Body of pancreas (tissue), 4 donors: ENCODE measurements around the gene STX16. TPM values are rescaled to one million over a fixed set of nuclear protein-coding genes. Genes with fewer than 3 reads are reported as not detected.

Experiments
- ATAC-seq: fragments of 150-250 bp; one replicate; pipeline ENCODE4 v1.9.1; 2016
- DNase-seq, 4 donors: peaks; one replicate each; pipeline ENCODE4 v3.0.0-alpha.2; 2019
- H3K27ac ChIP-seq, 4 donors: fragments of 200-600 bp; sonication (generic); 1 replicate in 3 of 4; 2 replicates in 1 of 4; pipeline versions ENCODE4 v1.5.1 to v1.6.1; 2016 to 2019; ENCODE audit warnings: mild to moderate bottlenecking in 1 of 4, mixed read lengths in 1 of 4, moderate library complexity in 1 of 4
- H3K27me3 ChIP-seq, 2 donors: fragments of 200-600 bp; sonication (generic); one replicate each; pipeline ENCODE4 v1.6.0; 2016; ENCODE audit warnings: mild to moderate bottlenecking in 1 of 2
- H3K36me3 ChIP-seq, 2 donors: fragments of 200-600 bp; sonication (generic); replicated peaks in 1 of 2; 2 replicates each; pipeline ENCODE4 v1.5.1; 2016; ENCODE audit warnings: low read depth in 2 of 2; ENCODE audit not compliant: insufficient read depth in 1 of 2
- H3K4me1 ChIP-seq: fragments of 200-600 bp; sonication (generic); one replicate; pipeline ENCODE4 v1.6.0; 2016
- H3K4me3 ChIP-seq, 2 donors: fragments of 200-600 bp; sonication (generic); 1 replicate in 1 of 2; 2 replicates in 1 of 2; pipeline ENCODE4 v1.5.1; 2016 to 2019
- H3K9me3 ChIP-seq, 3 donors: fragments of 200-600 bp; sonication (generic); 1 replicate in 2 of 3; 2 replicates in 1 of 3; pipeline ENCODE4 v1.5.1; 2016
- CTCF ChIP-seq, 7 experiments: fragments of 450-650 bp in 4 of 7; fragments of 200-600 bp in 3 of 7; sonication (generic) in 3 of 7; IDR thresholded peaks; one replicate each; pipeline ENCODE4 v1.5.1; 2016 to 2019; ENCODE audit warnings: antibody characterized with exemption in 7 of 7
- POLR2A ChIP-seq, 3 donors: fragments of 450-650 bp; IDR thresholded peaks; one replicate each; pipeline ENCODE4 v1.6.1; 2016; ENCODE audit warnings: antibody characterized with exemption in 3 of 3, mild to moderate bottlenecking in 2 of 3
- WGBS, 2 donors: methylation state at CpG; one replicate each; pipeline ENCODE4 v1.1.5; 2017; 5-methylcytosine and 5-hydroxymethylcytosine counted together
- intact Hi-C: fragments of 100-400 bp; cut with DNase I; formaldehyde crosslinking; loops from one replicate; pipeline ENCODE4 v1.15.1; 2023
- total RNA-seq, 2 donors: library from RNA; depleted of rRNA; stranded (reverse); fragments of >200 nt; gene quantifications; one replicate each; pipeline ENCODE4 v1.1.0, GENCODE V29; 2016

Gene STX16
- total RNA-seq, 2 donors from 2014 or later, result 55.0 to 69.5 TPM

DNA sequence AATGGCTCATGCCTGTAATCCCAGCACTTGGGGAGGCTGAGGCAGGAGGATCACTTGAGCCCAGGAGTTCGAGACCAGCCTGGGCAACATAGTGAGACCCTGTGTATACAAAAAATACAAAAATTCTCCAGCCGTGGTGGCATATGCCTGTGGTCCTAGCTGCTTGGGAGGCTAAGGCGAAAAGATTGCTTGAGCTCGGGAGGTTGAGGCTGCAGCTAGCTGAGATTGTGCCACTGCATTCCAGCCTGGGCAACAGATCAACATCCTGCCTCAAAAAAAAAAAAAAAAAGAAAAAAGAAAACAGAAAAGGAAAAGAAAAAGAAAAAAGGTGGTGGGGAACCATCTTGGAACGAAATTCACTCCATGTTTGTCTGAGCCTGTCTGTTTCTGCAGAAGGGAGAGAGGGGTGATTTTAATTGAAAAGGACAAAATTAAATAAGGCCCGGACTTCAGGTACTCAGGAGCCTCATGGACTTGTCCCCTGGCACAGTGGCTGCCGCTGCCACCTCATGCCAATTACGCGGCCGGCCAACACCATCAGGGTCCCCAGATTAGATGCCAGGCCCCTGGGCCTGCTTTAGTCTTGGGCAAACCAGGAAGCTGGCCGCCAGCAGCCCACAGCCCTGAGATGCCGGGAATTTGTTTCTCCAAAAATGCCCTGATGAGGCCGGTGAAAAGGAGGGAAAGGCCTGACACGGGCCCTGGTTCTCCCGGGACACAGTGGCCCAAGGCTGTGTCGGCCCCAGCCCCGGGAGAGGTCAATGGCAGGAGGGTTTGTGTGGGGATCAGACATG lies 37.8 kb upstream of the STX16 start:
- no peak for DNase-seq
- Histone ChIP-seq H3K27me3 (no peaks in the 10 kb centered on the region), H3K4me1 (no peaks in the 10 kb centered on the region), H3K27ac (no peak overlapping the region), H3K4me3 (no peak overlapping the region), H3K9me3 (no peaks in the 10 kb centered on the region), H3K36me3 (no peaks in the 10 kb centered on the region)
- 88 to 91% methylated on average over 13 to 17 of the region's 17 CpGs for WGBS, 2 donors
- intact Hi-C loops, result no loop called here
- no peak for TF ChIP-seq POLR2A (IDR thresholded peaks at IDR 0.05)
- TF ChIP-seq CTCF (IDR thresholded peaks at IDR 0.05), result no peak
- ATAC-seq, result no peak

DNA sequence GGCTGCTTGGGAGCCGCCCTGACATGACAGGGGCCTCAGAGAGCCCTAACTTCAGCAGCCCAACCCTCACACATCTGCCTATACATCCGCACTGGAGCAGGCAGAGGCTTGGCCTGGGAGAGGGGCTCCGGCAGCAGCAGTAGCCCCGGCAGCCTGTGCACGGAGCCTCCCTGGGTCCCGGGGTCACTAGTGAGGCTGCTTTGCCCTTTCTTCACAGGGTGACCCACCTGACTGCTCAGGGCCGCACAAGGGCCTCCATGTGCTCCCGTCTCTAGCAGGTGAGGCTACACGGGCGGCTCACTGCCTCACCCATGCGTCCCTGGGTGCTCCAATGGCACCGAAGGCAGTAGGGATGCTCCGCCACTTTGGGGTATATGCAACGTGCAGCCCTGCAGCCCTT lies 36.7 kb upstream of the STX16 start:
- no peaks in the 10 kb centered on the region for H3K9me3 ChIP-seq
- H3K27ac ChIP-seq, result no peak overlapping the region
- TF ChIP-seq CTCF (IDR thresholded peaks at IDR 0.05) (no peak), POLR2A (IDR thresholded peaks at IDR 0.05) (no peak)
- WGBS, 2 donors, result 86 to 88% methylated on average over 8 to 14 of the region's 14 CpGs
- no peak overlapping the region for H3K4me3 ChIP-seq
- intact Hi-C loops, result no loop called here
- H3K27me3 ChIP-seq, result no peaks in the 10 kb centered on the region
- no peaks in the 10 kb centered on the region for H3K36me3 ChIP-seq
- ATAC-seq (no peak), DNase-seq (no peak)
- H3K4me1 ChIP-seq, result no peaks in the 10 kb centered on the region

DNA sequence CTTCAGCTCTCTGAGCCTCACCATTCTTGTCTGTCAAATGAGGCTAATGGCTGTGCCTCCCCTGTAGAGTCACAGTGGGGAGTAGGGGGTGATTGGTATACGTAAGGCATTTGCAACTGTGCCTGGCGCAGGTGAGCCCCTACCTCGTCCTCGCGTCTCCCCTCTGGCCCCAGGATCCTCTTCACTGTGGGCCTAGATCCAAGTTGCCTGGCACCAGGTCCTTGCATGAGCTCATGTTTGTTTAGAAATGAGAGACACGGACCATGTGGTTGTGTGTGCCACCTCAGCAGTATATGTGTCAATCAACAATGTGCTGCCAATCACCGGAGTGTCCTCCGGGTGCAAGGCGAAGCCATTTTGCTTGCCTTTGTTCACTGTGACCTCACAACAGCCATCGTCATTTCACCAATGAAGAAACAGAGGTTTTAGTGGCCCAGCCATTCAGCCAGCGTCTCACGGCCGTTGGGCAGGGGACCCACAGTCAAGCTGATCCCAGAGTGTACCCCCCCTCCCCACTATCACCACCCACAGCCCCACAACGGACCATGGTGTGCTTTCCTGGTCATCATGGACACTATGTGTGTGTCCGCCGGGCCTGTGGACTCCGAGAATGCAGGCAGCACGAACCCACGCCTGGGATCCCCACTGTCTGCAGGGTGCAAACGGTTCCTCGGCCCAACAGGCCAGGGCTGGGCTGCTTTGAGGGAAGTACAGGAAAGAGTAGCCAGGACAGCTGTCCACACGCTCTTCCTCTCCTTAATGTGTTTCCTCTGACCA lies 35.9 kb upstream of the STX16 start:
- TF ChIP-seq CTCF (IDR thresholded peaks at IDR 0.05) (no peak), POLR2A (IDR thresholded peaks at IDR 0.05) (no peak)
- no peaks in the 10 kb centered on the region for H3K27me3 ChIP-seq
- DNase-seq (no peak), ATAC-seq (no peak)
- H3K4me1 ChIP-seq, result no peaks in the 10 kb centered on the region
- no peak overlapping the region for H3K4me3 ChIP-seq
- WGBS, 2 donors, result 72 to 78% methylated on average over 16 to 22 of the region's 22 CpGs
- intact Hi-C loops, result no loop called here
- H3K36me3 ChIP-seq, result no peaks in the 10 kb centered on the region
- no peaks in the 10 kb centered on the region for H3K9me3 ChIP-seq
- H3K27ac ChIP-seq, result no peak overlapping the region

- Histone ChIP-seq H3K4me1 (no peaks in the 10 kb centered on the region), H3K27me3 (no peaks in the 10 kb centered on the region), H3K9me3 (no peaks in the 10 kb centered on the region), H3K36me3 (no peaks in the 10 kb centered on the region), H3K27ac (no peak overlapping the region), H3K4me3 (no peak overlapping the region)
- WGBS, 2 donors, result 72 to 80% methylated on average over 6 to 7 of the region's 7 CpGs
- intact Hi-C loops, result no loop called here
- TF ChIP-seq POLR2A (IDR thresholded peaks at IDR 0.05), result no peak
- TF ChIP-seq CTCF (IDR thresholded peaks at IDR 0.05), result no peak
- DNase-seq, result no peak
- no peak for ATAC-seq
Measured at GRCh38 chr20:58616411-58616810, 34.7 kb upstream of the STX16 start.
